Activated CD4-positive, alpha-beta T cell treated with anti-CD3 and anti-CD28 coated beads, Interleukin-2, amount 50 U/mL, for 1 hour (primary cell): ENCODE results near the gene PRAC1.

Experiments used
- DNase-seq: peaks from one replicate; pipeline ENCODE4 v3.0.0-alpha.2; 2020

Gene PRAC1

DNA sequence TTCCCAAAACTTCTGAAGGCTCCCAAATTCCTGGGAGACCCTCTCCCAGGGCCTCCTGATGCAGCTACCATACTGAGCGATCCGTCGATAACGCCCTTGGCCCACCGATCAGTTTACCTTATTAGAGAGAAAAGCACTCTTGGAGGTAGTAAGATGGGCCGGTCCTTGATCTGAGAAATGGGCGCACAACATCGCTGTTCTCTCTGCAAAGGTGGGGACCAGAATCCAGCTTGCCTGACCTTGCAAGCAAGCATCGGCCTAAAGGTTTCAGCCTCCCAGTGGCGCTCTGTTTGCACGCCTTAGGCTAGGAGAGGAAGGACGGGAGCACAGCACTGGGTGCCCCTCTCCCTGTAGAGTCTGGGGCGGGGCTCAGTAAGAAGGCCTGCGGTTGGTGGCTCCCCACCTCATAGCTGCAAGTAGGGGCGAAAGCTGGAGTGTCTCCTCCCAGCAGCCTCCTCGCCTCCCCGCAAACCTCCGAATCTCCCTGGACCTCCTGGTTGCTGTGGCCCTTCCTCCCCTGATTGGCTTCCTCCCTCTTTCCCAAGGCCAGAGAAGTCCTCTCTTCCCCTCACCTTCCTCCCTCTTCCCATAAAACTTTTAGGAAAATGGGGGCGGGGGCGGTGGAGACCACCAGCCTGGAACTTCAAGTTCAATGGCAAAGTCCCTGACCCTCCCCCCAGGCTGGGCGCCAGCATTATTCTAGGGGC, at the start of gene PRAC1:
Gene PRAC1 (minus strand): TSS at position 318 of the 707 bp plus-strand sequence. CDS start 126 bp downstream, at position 192.
- DNase-seq = no peak

GRCh38 chr17:48770954-48771353, 48.6 kb upstream of the PRAC1 start:
- DNase-seq = no peak

GRCh38 chr17:48769009-48769675, 46.8 kb upstream of the PRAC1 start:
- no peak for DNase-seq

- no peak for DNase-seq
Measured at GRCh38 chr17:48767263-48767774, 45.0 kb upstream of the PRAC1 start.

DNA sequence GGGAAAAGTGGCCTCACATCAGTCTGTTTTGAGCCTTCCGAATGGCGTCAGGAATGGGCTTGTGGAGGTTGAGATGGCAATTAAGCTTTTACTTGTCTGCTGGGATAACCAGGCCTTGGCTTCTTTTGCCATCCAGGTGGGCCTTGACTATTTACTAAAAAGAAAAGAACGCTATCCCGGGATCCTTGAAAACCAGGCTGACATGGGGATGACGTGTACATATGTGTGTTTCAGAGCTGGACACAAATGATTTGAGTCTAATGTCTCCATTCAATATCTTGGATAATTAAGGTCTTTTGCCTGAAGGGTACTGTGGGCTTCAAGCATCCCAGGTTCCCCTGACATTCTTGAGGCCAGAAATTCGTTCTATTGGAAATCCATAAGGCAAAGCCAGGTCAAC, 38.8 kb upstream of the PRAC1 start:
- DNase-seq = no peak

- DNase-seq = no peak
Measured at GRCh38 chr17:48760411-48760810, 38.1 kb upstream of the PRAC1 start.

- DNase-seq = no peak
Measured at GRCh38 chr17:48759288-48759687, 37.0 kb upstream of the PRAC1 start.

DNA sequence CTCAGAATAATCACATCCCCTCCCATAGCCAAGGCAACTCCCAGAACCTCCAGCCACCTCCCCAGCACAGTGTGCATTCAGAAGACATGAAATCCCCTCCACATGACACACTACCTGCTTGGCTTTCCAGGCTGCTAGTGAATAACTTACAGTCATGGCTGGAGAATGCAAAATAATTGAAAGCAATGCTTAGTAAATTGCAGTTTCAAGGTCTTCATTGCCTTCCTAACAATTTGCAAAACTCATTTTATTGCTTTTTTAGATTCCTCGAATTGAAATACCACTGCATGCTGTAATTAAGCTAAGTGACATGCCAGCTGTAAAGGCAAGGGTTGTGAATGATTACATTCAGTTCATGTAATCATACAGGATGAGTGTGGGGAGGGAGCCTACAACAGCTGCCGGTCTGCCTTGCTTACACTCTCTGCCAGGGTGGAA, 35.2 kb upstream of the PRAC1 start:
- no peak for DNase-seq

DNA sequence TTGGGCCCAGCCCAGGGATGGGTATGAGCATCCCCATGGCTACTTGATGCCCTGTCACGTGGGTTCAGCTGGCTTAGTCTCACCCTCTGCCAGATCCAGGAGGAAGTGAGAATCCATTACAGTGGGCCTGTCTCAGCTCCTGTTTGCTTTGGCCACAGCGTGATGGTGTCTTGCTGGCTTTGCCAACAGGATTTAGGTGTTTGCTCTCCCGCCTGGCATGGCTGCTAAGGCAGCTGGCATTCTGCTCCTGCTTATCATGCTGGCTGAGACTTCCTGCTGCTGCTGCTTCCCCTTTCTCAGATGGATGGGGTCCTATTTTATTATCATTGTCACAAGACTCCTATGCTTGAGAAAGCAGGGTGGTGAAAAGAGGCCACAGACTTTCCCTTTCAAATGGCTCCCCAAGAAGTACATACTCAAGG, 34.5 kb upstream of the PRAC1 start:
- no peak for DNase-seq

DNA sequence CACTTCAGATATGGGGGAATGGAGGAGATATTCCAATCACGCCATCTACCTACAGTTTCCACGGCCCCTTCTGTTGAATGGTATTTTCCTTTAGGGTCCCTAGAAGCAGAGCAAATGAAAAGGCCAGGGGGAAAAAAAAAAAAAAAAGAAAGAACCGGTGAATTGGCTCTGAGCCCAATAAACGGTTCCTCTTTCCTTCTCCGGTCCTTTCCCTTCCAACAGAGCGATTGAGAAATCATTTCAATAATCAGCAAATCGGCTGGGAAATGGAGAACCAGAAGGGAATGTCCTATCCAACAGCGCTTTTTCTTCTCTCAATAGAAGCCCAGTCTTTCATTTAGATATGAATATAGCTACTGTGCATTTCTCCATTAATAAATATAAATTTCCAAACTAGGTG, 33.0 kb upstream of the PRAC1 start:
- no peak for DNase-seq

GRCh38 chr17:48754500-48755261, 32.4 kb upstream of the PRAC1 start:
- DNase-seq = no peak

DNA sequence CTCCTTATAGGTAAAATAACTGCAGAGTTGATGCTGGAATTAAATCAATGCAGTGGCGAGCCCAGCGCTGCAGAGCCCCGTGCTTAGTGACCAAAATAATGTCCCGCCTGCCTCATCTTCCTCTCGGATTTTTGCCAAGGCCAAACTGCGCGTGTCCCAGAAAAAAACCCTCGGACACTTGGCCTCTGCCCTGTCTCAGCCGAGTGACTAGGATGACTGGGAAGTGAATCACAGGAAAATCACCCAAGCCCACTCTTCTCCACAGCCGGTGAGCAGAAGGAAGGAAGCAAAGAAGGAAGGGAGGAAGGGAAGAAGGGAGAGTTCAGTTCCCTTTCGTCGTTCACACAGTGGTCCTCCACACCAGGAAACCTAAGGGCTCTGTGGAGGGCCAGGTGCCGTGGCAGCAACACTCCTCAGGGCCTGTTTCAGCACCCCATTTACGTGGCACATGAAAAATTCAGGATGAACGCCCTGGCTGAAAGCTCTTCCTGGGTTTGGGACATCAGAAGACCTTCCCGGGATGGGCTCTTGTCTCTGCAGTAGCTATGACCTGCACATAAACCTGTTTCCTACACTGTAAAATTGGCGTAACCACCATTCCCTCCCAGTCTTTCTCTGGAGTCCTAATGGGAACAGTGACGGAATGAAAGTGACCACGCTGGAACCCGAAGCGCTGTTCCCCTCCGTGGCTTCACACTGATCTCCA, 31.6 kb upstream of the PRAC1 start:
- no peak for DNase-seq

DNA sequence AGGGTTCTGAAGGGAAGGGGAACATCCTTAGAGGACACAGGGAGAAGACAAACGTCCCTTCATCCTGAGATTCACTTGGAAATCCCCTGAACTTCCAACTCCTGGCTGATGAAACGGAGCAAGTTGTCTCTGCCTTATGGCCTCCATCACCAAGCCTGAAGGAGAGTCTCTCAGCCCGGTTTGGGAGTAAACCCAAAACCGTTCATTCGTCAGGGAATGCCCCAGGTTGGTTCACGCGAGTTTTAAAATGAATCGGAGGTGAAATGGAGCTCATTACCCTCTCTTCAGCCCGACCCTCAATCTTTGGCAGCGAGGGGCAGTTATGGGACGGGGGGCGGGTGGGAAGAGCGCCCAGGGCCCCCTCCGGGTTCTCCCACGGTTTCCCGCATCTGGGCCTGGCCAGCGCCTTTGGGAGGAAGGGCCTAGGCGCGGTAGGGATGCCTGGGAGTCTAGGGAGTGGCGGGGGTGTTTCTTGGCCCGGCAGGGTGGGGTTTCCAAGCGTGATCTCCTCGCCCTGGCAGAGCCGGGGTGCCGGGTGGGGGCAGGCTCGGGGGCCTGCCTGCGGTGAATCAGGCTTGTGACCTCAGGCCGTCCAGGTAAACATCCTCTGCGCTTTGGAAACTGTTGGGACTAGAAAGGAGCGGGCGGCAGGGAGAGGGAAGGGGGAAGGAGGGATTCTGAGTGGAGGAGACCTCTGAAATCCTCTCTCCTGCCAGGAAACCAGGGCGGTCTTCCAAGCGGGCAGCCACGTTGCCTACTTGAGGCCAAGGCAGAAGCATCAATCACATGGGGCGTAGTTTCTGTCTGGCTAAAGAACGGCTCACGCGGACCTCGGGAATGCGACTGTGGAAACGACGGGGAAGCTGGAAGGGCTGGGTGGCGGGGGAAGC, 30.3 kb upstream of the PRAC1 start:
- no peak for DNase-seq

DNA sequence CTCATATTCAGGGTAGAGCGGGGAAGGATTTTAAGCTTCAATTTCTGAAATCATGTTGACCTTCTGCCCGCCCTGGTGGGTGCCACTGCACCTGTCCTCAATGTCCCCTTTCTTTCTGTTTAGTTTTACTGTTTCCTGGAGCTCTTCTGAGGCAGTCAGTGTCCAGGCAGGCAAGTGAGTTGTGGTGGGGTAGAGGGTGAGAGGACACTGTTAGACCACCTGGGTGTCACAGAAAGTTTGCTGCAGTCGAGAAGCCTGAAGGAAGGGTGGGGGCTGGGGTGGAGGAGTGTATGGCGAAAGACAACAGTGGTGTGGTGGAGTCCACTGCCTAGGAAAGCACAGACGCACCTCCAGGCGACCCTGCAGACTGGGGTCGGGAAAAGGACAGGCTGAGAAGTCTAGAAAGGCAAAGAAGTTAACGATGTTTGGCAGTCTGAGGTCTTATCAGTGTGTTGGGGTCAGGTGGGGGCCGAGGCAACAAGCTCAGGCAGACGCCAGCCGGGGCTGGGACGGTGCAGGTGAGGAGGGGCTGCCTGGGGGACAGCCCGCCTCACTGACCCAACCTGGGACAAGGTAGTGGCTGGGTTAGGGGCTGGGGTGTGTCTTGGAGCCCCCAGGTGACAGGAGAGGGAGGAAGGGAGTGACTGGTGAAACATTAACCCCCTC, 29.5 kb upstream of the PRAC1 start:
- no peak for DNase-seq

GRCh38 chr17:48751172-48751571, 28.9 kb upstream of the PRAC1 start:
- DNase-seq = no peak

GRCh38 chr17:48749621-48750553, 27.6 kb upstream of the PRAC1 start:
- DNase-seq = no peak

DNA sequence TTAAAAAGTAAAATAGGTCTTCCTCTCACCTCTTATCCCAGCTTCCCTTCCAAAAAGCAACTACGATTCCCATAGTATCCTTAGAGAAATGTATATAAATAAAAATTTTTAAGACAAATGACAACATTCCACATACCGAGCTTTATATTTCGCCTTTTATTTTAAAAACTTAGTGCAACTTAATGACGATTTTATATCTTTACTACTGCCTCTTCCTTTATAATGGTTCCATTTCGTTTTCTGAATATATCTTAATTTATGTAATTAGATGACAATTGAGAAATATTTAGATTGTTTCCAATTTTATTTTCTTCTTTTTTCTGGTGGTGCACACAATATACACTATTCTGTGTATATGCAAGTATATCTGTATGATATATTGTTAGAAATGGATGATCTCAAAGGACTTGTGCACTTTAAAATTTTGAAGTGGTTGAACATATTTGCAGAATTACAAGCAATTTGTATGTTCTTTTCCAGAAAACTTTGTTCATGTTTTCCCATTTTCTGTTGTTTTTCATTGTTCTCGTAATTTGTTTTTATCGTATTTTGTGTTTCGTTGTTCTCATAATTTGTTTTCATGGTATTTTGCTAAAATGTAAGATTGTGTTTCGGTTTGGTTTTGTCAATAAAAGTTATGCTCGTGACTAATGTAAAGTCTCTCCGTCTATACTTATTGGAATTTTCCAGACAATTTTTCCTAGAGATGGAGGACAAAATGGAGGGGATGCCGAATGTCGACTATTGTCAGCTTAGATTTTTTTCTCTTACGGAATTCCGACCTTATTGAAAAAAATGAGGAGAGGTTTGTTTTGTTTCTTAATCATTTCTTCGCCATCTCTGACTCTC, 26.6 kb upstream of the PRAC1 start:
- no peak for DNase-seq

- no peak for DNase-seq
Measured at GRCh38 chr17:48747445-48748363, 25.4 kb upstream of the PRAC1 start.
